SK-N-SH (cell line): Measurements from ENCODE around the gene SERPIND1. TPM values are rescaled to one million over a fixed set of nuclear protein-coding genes. Genes with fewer than 3 reads are reported as not detected.

Experiments
- CTCF ChIA-PET: fragments of 300-600, 350-600 bp; formaldehyde crosslinking; extraction: SDS; loops from one replicate; lab custom pipeline; 2021; lab: Yijun Ruan, JAX
- POLR2A ChIA-PET: fragments of 350-600 bp; sonication (Branson Sonifier 250); formaldehyde crosslinking; extraction: SDS; loops from one replicate; lab custom pipeline; 2020; ENCODE audit warnings: antibody characterized with exemption, inconsistent platforms; lab: Yijun Ruan, JAX
- DNase-seq: peaks from one replicate; pipeline ENCODE4 v3.0.0; 2012
- H2AFZ ChIP-seq: fragments of 200-600 bp; sonication (generic); 2 replicates; pipeline ENCODE4 v1.8.1; 2016; ENCODE audit warnings: antibody characterized with exemption, mild to moderate bottlenecking, low read depth
- H3F3A ChIP-seq: fragments of 200-600 bp; sonication (generic); replicated peaks from 2 replicates; pipeline ENCODE3; 2016; ENCODE audit warnings: antibody characterized with exemption, mild to moderate bottlenecking; ENCODE audit not compliant: insufficient read depth
- H3K27ac ChIP-seq, 2 experiments: fragments of 200-500 bp in 1 of 2; fragments of 200-600 bp in 1 of 2; sonication (Bioruptor generic) in 1 of 2; sonication (generic), shearing (Covaris generic) in 1 of 2; 2 replicates each; pipeline versions ENCODE4 v1.5.1 to v1.6.1; 2014 to 2016; ENCODE audit warnings: low read depth in 2 of 2, inconsistent platforms in 1 of 2, low read length in 1 of 2, mild to moderate bottlenecking in 1 of 2, mixed read lengths in 1 of 2
- H3K27me3 ChIP-seq: fragments of 200-600 bp; sonication (generic), shearing (Covaris generic); 2 replicates; pipeline ENCODE4 v1.6.1; 2016; ENCODE audit warnings: mixed run types; ENCODE audit not compliant: insufficient read depth
- H3K36me3 ChIP-seq, 2 experiments: fragments of 200-500 bp in 1 of 2; fragments of 200-600 bp in 1 of 2; sonication (Bioruptor generic) in 1 of 2; sonication (generic) in 1 of 2; replicated peaks in 1 of 2; 2 replicates each; pipeline versions ENCODE3 to v1.5.1; 2014 to 2016; ENCODE audit warnings: low read length in 1 of 2, mild to moderate bottlenecking in 1 of 2; ENCODE audit not compliant: insufficient read depth in 2 of 2, control insufficient read depth in 1 of 2
- H3K4me1 ChIP-seq, 2 experiments: fragments of 200-500 bp in 1 of 2; fragments of 200-600 bp in 1 of 2; sonication (Bioruptor generic) in 1 of 2; sonication (generic), shearing (Covaris generic) in 1 of 2; 2 replicates each; pipeline versions ENCODE4 v1.5.1 to v1.6.1; 2014 to 2016; ENCODE audit warnings: low read depth in 1 of 2, low read length in 1 of 2, mixed run types in 1 of 2; ENCODE audit not compliant: insufficient read depth in 2 of 2, control insufficient read depth in 1 of 2
- H3K4me2 ChIP-seq: fragments of 200-600 bp; sonication (generic), shearing (Covaris generic); 2 replicates; pipeline ENCODE4 v1.6.1; 2017; ENCODE audit warnings: mixed run types
- H3K4me3 ChIP-seq, 2 experiments: fragments of 200-500 bp in 1 of 2; fragments of 200-600 bp in 1 of 2; sonication (Bioruptor generic) in 1 of 2; sonication (generic), shearing (Covaris generic) in 1 of 2; 2 replicates each; pipeline versions ENCODE4 v1.5.1 to v1.8.1; 2014 to 2016; ENCODE audit warnings: low read depth in 2 of 2, inconsistent platforms in 1 of 2, low read length in 1 of 2, mild to moderate bottlenecking in 1 of 2, mixed read lengths in 1 of 2, moderate library complexity in 1 of 2
- H3K79me2 ChIP-seq: fragments of 200-600 bp; sonication (generic); 2 replicates; pipeline ENCODE4 v1.8.1; 2017; ENCODE audit warnings: mild to moderate bottlenecking; ENCODE audit not compliant: insufficient read depth
- H3K9ac ChIP-seq: fragments of 200-600 bp; sonication (generic); 2 replicates; pipeline ENCODE4 v1.6.1; 2017; ENCODE audit warnings: mixed run types
- H3K9me2 ChIP-seq: fragments of 200-600 bp; sonication (generic); 2 replicates; pipeline ENCODE4 v1.6.1; 2017; ENCODE audit warnings: mixed run types
- H3K9me3 ChIP-seq: fragments of 200-600 bp; sonication (generic); 2 replicates; pipeline ENCODE4 v1.6.1; 2017; ENCODE audit warnings: mixed run types, mild to moderate bottlenecking, moderate library complexity
- H4K20me1 ChIP-seq: fragments of 200-600 bp; sonication (generic); 2 replicates; pipeline ENCODE4 v1.6.1; 2017; ENCODE audit warnings: mild to moderate bottlenecking, mixed run types; ENCODE audit not compliant: insufficient read depth
- CTCF ChIP-seq: fragments of 200-600 bp; sonication (generic); IDR thresholded peaks from 2 replicates; pipeline ENCODE4 v1.6.1; 2017; ENCODE audit warnings: antibody characterized with exemption, mild to moderate bottlenecking, moderate library complexity
- ELF1 ChIP-seq: IDR thresholded peaks from 2 replicates; pipeline ENCODE4 v1.4.0; 2012
- EZH2phosphoT487 ChIP-seq: fragments of 200-600 bp; sonication (generic); IDR thresholded peaks from 2 replicates; pipeline ENCODE4 v1.6.1; 2017; ENCODE audit warnings: low read depth, mixed run types, mild to moderate bottlenecking, antibody characterized with exemption, moderate library complexity, borderline replicate concordance
- FOSL2 ChIP-seq: IDR thresholded peaks from 2 replicates; pipeline ENCODE4 v1.4.0; 2012; ENCODE audit warnings: low read depth, mild to moderate bottlenecking, moderate library complexity, borderline replicate concordance
- GATA2 ChIP-seq: sonication (generic); formaldehyde crosslinking; IDR thresholded peaks from 2 replicates; pipeline ENCODE4 v1.5.0; 2020; ENCODE audit warnings: mild to moderate bottlenecking, missing genetic modification reagents
- MAX ChIP-seq: IDR thresholded peaks from 2 replicates; pipeline ENCODE4 v1.4.0; 2012; ENCODE audit warnings: low read depth
- PBX3 ChIP-seq: IDR thresholded peaks from 2 replicates; pipeline ENCODE4; 2012
- TAF1 ChIP-seq: IDR thresholded peaks from 2 replicates; pipeline ENCODE4 v1.6.1; 2012; ENCODE audit warnings: low read depth, mild to moderate bottlenecking, low read length, moderate library complexity, borderline replicate concordance
- TEAD4 ChIP-seq: IDR thresholded peaks from 2 replicates; pipeline ENCODE4 v1.4.0; 2012; ENCODE audit warnings: mild to moderate bottlenecking, borderline replicate concordance; ENCODE audit not compliant: insufficient read depth
- WGBS: methylation state at CpG from one replicate; pipeline ENCODE4 v1.1.6; 2017; ENCODE audit warnings: low lambda C conversion rate; 5-methylcytosine and 5-hydroxymethylcytosine counted together
- polyA plus RNA-seq, 3 experiments: library from polyadenylated mRNA; depleted of rRNA; stranded (reverse); fragments of >200 nt; gene quantifications; 2 replicates each; pipeline ENCODE4 v1.2.3, GENCODE V29; 2012

The SERPIND1 gene
- polyA plus RNA-seq, 1 of the 3 experiments (the other 2 are of a cell fraction) = not detected

- Histone ChIP-seq H3K27me3 (no peaks in the 10 kb centered on the region), H3K9ac (no peak overlapping the region), H3K9me3 (no peaks in the 10 kb centered on the region), H3K9me2 (no peaks in the 10 kb centered on the region), H4K20me1 (no peaks in the 10 kb centered on the region), H3K4me3 (no peak overlapping the region), H3F3A (no peaks in the 10 kb centered on the region), H3K79me2 (no peaks in the 10 kb centered on the region), H3K36me3 (peaks cover 4 to 34% of the 10 kb centered on the region in 2 experiments), H3K4me1 (peaks cover 0 to 3% of the 10 kb centered on the region in 2 experiments; a peak in 1 of 4 replicates), H3K4me2 (no peak overlapping the region), H2AFZ (no peak overlapping the region), H3K27ac (no peak overlapping the region)
- 93% methylated on average over 3 of the region's 3 CpGs for WGBS
- POLR2A ChIA-PET = no interaction called here
- TF ChIP-seq GATA2 (CRISPR knock-in tag) (no peak), FOSL2 (no peak), ELF1 (no peak), TEAD4 (no peak)
- CTCF ChIA-PET = no interaction called here
- DNase-seq = no peak
Measured at GRCh38 chr22:20829491-20830134, 55.7 kb downstream of the SERPIND1 start.

GRCh38 chr22:20833225-20833665 is 59.3 kb downstream of the SERPIND1 start:
- Histone ChIP-seq H3K4me3 (no peak overlapping the region), H3K27me3 (no peaks in the 10 kb centered on the region), H3F3A (no peaks in the 10 kb centered on the region), H3K9ac (no peak overlapping the region), H3K79me2 (no peaks in the 10 kb centered on the region; the same call in 1 of the 2 replicates), H2AFZ (no peak overlapping the region), H3K27ac (no peak overlapping the region), H3K36me3 (peaks cover 4 to 34% of the 10 kb centered on the region in 2 experiments), H3K9me3 (no peaks in the 10 kb centered on the region), H3K9me2 (no peaks in the 10 kb centered on the region), H3K4me2 (no peak overlapping the region), H3K4me1 (peaks cover 0 to 11% of the 10 kb centered on the region in 2 experiments; a peak in 1 of 4 replicates), H4K20me1 (no peaks in the 10 kb centered on the region; the same call in 1 of the 2 replicates)
- ChIA-PET CTCF (no interaction called here), POLR2A (no interaction called here)
- TF ChIP-seq EZH2phosphoT487 (no peak), CTCF (no peak), PBX3 (no peak), GATA2 (CRISPR knock-in tag) (no peak), TAF1 (no peak), MAX (no peak)
- 96% methylated on average over 3 of the region's 6 CpGs for WGBS
- no peak for DNase-seq
